IPS DF 4.7 (cell line): ENCODE data around the gene PPARA.
A peak's percentile ranks its signal among the peaks of the same experiment; 100 is the strongest.

Experiments
- DNase-seq: peaks from one replicate; pipeline ENCODE4 v3.0.0-alpha.2; 2013; ENCODE audit warnings: low spot score; ENCODE audit errors: extremely low read depth

PPARA gene

GRCh38 chr22:46150034-46150654, at the start of gene PPARA:
TSS of gene PPARA (plus strand) at chr22:46150526. CDS start at chr22:46198384, 47,858 bp downstream.
- DNase-seq = peak; percentile 7

GRCh38 chr22:46102159-46102558, 48.2 kb upstream of the PPARA start:
- DNase-seq = no peak

- DNase-seq = no peak
These were observed 47.6 kb upstream of the PPARA start for GRCh38 chr22:46102752-46103151.

DNA sequence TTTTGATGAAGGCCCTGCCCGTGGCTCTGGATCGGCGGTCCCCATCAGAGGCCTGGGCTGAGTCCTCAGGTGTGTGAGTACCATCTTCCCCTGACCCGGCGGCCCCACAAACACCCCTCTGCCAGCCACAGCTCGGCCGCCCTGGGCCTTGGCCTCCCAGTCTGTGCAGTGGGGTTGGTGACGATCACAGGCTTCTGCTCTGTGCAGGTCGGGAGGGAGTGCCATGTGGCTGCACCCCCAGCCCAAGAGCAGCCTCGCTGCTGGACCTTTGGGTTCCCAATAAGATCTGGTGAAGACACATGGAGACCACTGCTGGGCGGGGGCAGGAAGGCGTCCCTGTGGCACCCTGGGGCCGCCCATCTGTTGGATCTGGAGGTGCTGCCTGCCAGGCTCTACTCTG, 47.1 kb upstream of the PPARA start:
- DNase-seq = no peak

GRCh38 chr22:46103664-46104063, 46.7 kb upstream of the PPARA start:
- DNase-seq = no peak

GRCh38 chr22:46104170-46104880, 46.0 kb upstream of the PPARA start:
- DNase-seq = no peak

DNA sequence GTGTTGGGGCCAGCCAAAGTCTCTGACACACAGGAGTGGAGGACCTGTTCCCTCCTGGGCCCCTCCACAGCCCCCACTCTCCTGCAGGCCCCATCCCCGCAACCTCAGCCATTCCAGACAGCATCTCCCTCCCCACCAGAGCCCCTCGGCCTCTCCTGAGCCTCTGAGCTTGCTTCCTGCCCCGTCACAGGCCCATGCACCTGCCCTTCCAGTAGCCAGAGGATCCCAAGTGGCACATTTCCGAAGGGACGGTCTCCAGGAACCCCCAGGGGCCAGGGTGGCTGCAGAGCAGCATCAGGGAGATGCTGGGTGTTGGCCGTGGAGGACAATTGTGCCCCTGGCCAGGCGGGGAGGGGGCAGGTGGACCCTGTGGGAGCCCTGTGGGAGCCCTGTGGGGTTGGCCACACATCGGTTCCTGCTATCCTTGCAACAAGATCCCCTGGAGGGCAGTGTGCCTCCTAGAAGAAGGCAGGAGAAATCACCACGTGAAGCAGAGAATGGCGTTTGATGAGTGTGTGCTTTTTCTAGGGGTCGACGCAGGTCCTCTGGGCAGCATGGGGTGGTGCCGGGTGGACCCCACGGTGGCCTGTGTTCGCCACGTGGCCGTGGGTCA, 45.3 kb upstream of the PPARA start:
- no peak for DNase-seq

GRCh38 chr22:46105494-46106278, 44.6 kb upstream of the PPARA start:
- DNase-seq = no peak

DNA sequence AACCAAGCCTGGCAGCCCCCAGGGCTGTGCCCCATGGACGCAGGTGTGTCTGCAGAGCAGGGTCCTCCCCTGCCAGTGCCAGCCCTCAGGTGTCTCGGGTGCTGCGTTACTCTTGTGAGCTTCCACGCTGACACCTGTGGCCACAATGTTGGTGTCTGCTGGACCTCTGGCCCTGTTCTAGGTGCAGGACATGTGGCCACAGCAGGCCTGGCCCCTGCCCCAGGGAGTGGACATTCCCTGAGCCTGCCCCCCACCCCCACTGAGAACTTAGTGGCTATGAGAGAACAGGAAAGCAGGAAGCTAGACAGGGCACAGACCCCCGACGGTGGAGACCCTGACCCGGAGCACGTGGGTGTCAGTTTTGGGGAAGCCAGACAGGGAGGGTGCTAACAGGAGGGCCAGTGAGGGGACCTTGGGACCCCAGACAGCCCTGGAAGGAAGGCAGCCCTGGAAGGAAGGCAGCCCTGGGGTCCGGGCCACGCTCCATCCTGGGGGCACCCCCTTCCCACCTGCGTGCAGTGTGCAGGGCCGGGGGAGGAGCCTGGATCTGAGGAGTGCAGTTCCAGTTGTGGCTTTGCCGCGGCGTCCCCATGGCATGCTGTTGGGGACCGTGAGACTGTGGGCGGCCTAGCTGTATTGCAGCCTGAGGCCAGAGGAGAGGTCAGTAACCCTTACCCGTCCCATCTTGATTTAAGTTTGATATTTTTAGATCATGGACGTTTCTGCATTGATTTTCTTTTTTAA, 43.9 kb upstream of the PPARA start:
- no peak for DNase-seq

GRCh38 chr22:46107089-46107664, 43.1 kb upstream of the PPARA start:
- no peak for DNase-seq

- no peak for DNase-seq
These were observed 42.4 kb upstream of the PPARA start for GRCh38 chr22:46107753-46108563.

GRCh38 chr22:46108564-46109473, 41.5 kb upstream of the PPARA start:
- DNase-seq = no peak

DNA sequence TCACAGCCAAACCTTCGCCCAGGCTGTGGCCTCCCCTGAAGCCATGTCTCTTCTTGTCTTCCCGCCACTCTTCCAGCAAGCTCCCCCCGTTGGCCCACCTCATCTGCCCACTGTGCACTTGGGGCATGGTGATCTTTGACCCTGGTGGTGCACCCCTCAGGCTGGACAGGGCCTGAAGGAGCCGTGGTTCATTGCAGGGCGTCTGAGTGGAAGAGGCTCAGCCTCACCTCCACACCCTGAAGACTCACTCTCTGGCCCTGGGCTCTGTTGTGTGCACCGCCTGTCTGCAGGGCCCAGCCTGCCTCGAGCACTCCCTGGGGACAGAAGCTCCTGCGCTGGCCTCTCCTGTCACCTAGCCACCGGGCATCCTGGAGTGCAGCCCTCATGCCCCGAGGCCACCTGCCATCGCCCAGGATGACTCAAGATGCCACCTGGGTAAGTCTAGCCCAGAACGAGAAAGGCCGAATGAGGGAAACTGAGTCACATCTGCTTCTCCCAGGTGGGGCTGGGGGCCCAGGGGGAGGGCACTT, 40.8 kb upstream of the PPARA start:
- no peak for DNase-seq

- DNase-seq = no peak
These were observed 40.1 kb upstream of the PPARA start for GRCh38 chr22:46110215-46110614.

DNA sequence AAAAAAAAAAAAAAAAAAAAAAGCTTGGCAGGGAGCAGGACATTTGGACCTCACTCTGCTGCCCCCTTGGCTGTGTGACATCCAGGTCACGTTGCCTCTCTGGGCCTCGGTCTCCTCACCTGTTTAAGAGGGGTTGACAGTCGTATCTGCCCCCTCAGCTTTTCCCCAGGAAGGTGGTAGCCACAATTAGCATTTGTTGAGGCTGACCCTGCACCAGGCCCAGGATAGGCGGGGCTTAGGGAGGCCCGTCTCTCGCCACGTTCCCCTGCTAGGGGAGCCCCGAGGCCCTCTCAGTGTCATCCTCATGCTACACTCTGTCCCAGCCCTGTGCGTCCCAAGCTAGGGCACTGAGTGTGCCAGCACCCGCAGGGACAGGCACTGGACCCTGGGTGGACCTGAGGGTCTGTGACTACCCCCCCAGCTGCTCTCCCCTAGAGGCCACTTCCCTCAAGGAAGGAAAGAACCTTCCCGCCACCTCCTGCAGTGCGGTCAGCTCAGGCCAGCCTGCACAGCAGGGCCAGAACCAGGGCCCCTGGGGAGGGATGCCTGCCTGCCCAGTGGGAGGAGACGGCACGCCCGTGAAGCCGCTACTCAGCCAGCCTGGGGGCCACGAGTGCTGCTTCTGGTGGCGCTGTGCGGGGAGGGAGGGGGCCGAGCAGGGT, 38.5 kb upstream of the PPARA start:
- DNase-seq = no peak

DNA sequence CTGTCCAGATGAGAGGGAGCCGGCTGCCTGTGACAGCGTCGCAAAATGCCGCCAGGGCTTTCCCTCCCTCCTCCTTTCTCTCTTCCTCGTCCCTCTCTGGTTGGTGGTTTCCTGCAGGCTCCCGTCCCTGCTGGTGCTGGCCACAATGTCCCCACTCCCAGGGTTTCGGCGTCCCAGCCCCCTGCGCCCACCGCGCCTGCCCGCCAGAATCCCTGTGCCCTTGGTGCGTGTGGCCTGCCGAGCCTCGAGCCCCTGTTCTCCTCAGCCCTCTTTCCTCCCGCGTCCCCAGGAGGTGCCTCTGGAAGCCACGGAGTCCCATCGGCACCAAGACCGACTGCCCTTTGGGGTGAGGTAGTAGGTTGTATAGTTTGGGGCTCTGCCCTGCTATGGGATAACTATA, 37.9 kb upstream of the PPARA start:
- DNase-seq = no peak

DNA sequence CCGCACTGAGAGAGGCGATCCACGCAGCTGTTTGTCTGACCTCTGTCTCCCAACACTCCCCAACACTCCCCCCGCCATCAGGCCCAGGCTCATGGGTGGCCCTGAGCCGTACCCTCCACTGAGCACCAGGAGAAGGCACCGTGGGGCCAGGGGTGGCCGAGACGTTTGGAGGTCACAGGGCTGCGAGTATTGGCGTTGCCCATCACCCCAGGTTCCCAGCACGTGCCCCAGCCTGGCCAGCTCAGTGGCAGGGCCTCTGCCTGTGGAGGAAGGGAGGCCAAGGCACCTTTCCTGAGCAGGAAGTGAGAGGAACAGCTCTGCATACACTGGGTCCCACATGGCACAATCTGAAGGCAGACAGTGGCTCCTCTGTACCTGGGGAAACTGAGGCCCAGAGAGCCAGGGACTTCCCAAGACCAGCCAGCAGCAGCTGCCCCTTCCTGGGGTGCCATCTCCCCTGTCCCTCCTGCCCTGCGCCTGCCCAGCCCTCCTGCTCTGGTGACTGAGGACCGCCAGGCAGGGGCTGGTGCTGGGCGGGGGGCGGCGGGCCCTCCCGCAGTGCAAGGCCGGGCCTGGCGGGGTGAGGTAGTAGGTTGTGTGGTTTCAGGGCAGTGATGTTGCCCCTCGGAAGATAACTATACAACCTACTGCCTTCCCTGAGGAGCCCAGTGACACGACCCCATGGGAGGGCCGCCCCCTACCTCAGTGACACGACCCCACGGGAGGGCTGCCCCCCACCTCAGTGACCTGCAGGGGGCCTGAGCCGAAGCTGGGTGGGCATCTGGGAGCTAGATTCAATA, 37.0 kb upstream of the PPARA start:
- no peak for DNase-seq
